Transverse colon (tissue), 4 donors: ENCODE results near the gene SPTB. TPM values are rescaled to one million over a fixed set of nuclear protein-coding genes. Genes with fewer than 3 reads are reported as not detected.

Source experiments
- DNase-seq: peaks from one replicate; pipeline ENCODE4 v3.0.0-alpha.2; 2019
- H3K27ac ChIP-seq, 4 donors: fragments of 200-600 bp; sonication (generic); 2 replicates each; pipeline ENCODE4 v1.5.1; 2016 to 2018; ENCODE audit warnings: inconsistent platforms in 4 of 4
- H3K27me3 ChIP-seq: fragments of 200-600 bp; sonication (generic); 2 replicates; pipeline ENCODE4 v1.5.1; 2017; ENCODE audit warnings: inconsistent platforms
- H3K36me3 ChIP-seq, 4 donors: fragments of 200-600 bp; sonication (generic); 2 replicates each; pipeline ENCODE4 v1.5.1; 2017 to 2019; ENCODE audit warnings: inconsistent platforms in 4 of 4
- H3K4me1 ChIP-seq, 4 donors: fragments of 200-600 bp; sonication (generic); 2 replicates each; pipeline ENCODE4 v1.5.1; 2017 to 2020; ENCODE audit warnings: inconsistent platforms in 4 of 4
- H3K4me3 ChIP-seq, 4 donors: fragments of 200-600 bp; sonication (generic); 1 replicate in 1 of 4; 2 replicates in 3 of 4; pipeline versions ENCODE4 v1.5.1 to v1.6.1; 2017 to 2019; ENCODE audit warnings: inconsistent platforms in 4 of 4
- H3K9me3 ChIP-seq, 2 donors: fragments of 200-600 bp; sonication (generic); 2 replicates each; pipeline ENCODE4 v1.5.1; 2017 to 2019; ENCODE audit warnings: inconsistent platforms in 2 of 2
- EP300 ChIP-seq: sonication (generic); formaldehyde crosslinking; IDR thresholded peaks from one replicate; pipeline ENCODE4 v1.6.1; 2017; ENCODE audit warnings: antibody characterized with exemption, low read depth
- POLR2A ChIP-seq: fragments of 450-650 bp; IDR thresholded peaks from one replicate; pipeline ENCODE4 v1.6.1; 2016; ENCODE audit warnings: antibody characterized with exemption, mild to moderate bottlenecking, moderate library complexity
- POLR2AphosphoS5 ChIP-seq, 3 donors: sonication (generic); formaldehyde crosslinking; IDR thresholded peaks; one replicate each; pipeline ENCODE4 v1.6.1; 2016; ENCODE audit warnings: antibody characterized with exemption in 3 of 3
- WGBS, 2 donors: methylation state at CpG; one replicate each; pipeline ENCODE4 v1.1.5; 2018; ENCODE audit warnings: low coverage in 1 of 2; 5-methylcytosine and 5-hydroxymethylcytosine counted together
- in situ Hi-C, 4 donors: fragments of 200-750 bp; cut with MboI; loops; one replicate each; pipeline versions ENCODE4 v1.15.0 to v1.15.1; 2017; ENCODE audit warnings: low sequenced_read_pairs in 3 of 4, low pct_ligation_motif_present in 1 of 4, low pct_unique_long_range_greater_than_20kb in 1 of 4
- intact Hi-C: fragments of 100-400 bp; cut with DNase I; formaldehyde crosslinking; loops from one replicate; pipeline ENCODE4 v1.15.1; 2023; ENCODE audit warnings: low total_unique reads
- total RNA-seq, 4 donors: library from RNA; depleted of rRNA; stranded (reverse); fragments of >200 nt; gene quantifications; one replicate each; pipeline ENCODE4 v1.1.0, GENCODE V29; 2016
- TF ChIP-seq, protein P1 (sequence below), 5 experiments: fragments of 200-600 bp in 3 of 5; fragments of 450-650 bp in 2 of 5; sonication (generic) in 3 of 5; IDR thresholded peaks; 1 replicate in 2 of 5; 2 replicates in 3 of 5; pipeline ENCODE4 v1.5.1; 2016 to 2017; ENCODE audit warnings: antibody characterized with exemption in 5 of 5, inconsistent platforms in 3 of 5, mild to moderate bottlenecking in 2 of 5, moderate library complexity in 1 of 5

SPTB gene
- total RNA-seq, 4 donors from 2014 or later, result 0.20 to 0.96 (median 0.58) TPM

DNA sequence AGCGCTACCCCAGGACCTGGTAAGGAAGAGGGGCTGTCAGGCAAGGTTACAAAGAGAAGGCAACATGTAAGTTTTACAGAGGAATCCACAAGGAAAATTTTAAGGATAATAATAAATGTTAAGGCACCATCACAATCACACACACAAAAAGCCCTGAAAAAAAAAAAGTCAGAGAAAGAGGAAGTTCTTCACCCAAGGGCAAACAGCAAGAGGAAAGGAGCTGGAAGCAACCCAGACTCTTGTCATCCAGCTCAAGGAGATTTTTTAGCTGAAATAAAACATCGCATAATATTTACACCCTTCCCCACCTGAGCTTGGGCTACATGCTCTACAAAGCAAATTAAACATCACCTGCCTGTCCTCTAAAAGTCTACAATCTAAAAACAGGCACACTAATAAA is 9.5 kb downstream of the SPTB start:
- 64 to 72% methylated on average over 2 of the region's 2 CpGs for WGBS, 2 donors
- H3K27ac ChIP-seq, result no peak overlapping the region
- in situ Hi-C loops (loop anchor here in 1 of 4 donors (25.0 kb wide), 1 partner anchor 508 kb away; no protein-coding TSS in a partner anchor), intact Hi-C loops (no loop called here)
- no peaks in the 10 kb centered on the region for H3K4me1 ChIP-seq
- peaks cover 10% of the 10 kb centered on the region for H3K27me3 ChIP-seq
- TF ChIP-seq POLR2AphosphoS5 (IDR thresholded peaks at IDR 0.05) (no peak), EP300 (no peak), POLR2A (no peak)
- TF ChIP-seq, protein P1, sequence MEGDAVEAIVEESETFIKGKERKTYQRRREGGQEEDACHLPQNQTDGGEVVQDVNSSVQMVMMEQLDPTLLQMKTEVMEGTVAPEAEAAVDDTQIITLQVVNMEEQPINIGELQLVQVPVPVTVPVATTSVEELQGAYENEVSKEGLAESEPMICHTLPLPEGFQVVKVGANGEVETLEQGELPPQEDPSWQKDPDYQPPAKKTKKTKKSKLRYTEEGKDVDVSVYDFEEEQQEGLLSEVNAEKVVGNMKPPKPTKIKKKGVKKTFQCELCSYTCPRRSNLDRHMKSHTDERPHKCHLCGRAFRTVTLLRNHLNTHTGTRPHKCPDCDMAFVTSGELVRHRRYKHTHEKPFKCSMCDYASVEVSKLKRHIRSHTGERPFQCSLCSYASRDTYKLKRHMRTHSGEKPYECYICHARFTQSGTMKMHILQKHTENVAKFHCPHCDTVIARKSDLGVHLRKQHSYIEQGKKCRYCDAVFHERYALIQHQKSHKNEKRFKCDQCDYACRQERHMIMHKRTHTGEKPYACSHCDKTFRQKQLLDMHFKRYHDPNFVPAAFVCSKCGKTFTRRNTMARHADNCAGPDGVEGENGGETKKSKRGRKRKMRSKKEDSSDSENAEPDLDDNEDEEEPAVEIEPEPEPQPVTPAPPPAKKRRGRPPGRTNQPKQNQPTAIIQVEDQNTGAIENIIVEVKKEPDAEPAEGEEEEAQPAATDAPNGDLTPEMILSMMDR (IDR thresholded peaks at IDR 0.05), result no peak
- no peak for DNase-seq
- no peak overlapping the region for H3K4me3 ChIP-seq
- H3K36me3 ChIP-seq, result no peaks in the 10 kb centered on the region
- no peaks in the 10 kb centered on the region for H3K9me3 ChIP-seq

DNA sequence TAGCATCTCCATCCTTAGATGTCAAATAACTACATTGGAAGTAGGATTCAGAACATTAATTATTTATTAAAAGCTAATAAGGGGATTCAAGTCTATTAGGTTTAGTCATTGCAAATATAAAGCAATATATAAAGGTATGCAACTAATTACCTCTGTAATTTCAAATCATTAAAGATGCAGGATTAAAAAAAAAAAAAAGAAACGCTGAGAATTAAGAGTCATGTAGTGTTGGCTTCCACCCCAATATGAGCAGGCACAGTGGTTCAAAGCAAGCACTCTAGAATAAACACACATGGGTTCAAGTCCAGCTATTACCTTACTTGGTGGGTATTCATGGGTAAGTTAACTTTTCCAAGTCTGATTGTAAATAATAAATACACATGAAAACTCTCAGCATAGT is 10.9 kb downstream of the SPTB start:
- Histone ChIP-seq H3K27me3 (peaks cover 10% of the 10 kb centered on the region), H3K36me3 (no peaks in the 10 kb centered on the region), H3K9me3 (no peaks in the 10 kb centered on the region), H3K4me3 (no peak overlapping the region), H3K4me1 (no peaks in the 10 kb centered on the region), H3K27ac (no peak overlapping the region)
- WGBS, 2 donors, result 44 to 67% methylated on average over 1 of the region's 1 CpG
- in situ Hi-C loops, result loop anchor here in 1 of 4 donors (25.0 kb wide), 1 partner anchor 507 kb away; no protein-coding TSS in a partner anchor
- intact Hi-C loops, result no loop called here
- TF ChIP-seq POLR2A (no peak), POLR2AphosphoS5 (IDR thresholded peaks at IDR 0.05) (no peak)
- no peak for DNase-seq

DNA sequence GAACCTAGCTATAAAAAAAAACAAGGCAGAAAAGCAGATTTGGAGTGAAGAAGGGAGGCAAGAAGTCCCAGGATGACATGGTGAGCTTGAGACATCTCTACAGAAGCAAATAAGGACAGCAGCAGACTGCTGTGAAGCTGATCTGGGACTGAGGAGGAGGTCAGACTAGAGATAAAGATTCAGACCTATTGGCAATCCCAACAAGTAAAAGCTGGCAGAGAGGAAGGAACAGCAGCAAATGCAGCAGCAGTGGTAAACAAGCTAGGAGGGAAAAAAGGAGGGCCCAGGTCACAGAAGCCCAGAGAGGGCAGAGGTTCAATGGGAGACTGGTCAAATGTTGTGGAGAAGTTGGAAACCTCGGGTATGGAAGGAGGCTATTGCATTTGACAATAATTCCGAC is 11.3 kb downstream of the SPTB start:
- Histone ChIP-seq H3K27me3 (peaks cover 10% of the 10 kb centered on the region), H3K36me3 (no peaks in the 10 kb centered on the region), H3K9me3 (no peaks in the 10 kb centered on the region), H3K4me3 (no peak overlapping the region), H3K4me1 (no peaks in the 10 kb centered on the region), H3K27ac (no peak overlapping the region)
- no peak for DNase-seq
- in situ Hi-C loops (loop anchor here in 1 of 4 donors (25.0 kb wide), 1 partner anchor 506 kb away; no protein-coding TSS in a partner anchor), intact Hi-C loops (no loop called here)
- WGBS, 2 donors, result 86 to 90% methylated on average over 2 of the region's 2 CpGs
- no peak for TF ChIP-seq POLR2AphosphoS5 (IDR thresholded peaks at IDR 0.05)
- TF ChIP-seq POLR2A, result no peak
- TF ChIP-seq EP300, result no peak
- TF ChIP-seq, protein P1 (IDR thresholded peaks at IDR 0.05), result no peak

DNA sequence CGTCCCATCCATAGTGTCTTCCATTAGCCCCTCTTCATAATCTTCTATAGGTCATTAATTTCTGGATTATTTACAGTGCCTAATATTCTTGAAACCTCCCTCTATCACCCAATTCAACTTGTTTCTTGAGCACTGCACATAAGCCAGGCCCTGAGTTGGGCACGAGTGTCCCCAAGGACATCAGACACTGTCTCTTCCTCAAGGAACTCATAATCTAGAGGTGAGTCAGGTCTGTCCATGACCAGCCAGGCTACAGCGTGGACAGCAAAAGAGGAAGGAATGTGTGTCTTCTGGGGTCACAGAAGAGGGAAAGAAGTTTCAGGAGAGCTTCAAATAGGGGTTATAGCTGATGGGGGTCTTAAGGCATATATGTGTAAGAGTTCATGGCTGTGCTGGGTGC is 12.5 kb downstream of the SPTB start:
- TF ChIP-seq POLR2A (no peak), POLR2AphosphoS5 (IDR thresholded peaks at IDR 0.05) (no peak)
- intact Hi-C loops, result no loop called here
- no peak overlapping the region for H3K4me3 ChIP-seq
- DNase-seq, result no peak
- in situ Hi-C loops, result loop anchor here in 1 of 4 donors (25.0 kb wide), 1 partner anchor 505 kb away; no protein-coding TSS in a partner anchor
- no peaks in the 10 kb centered on the region for H3K9me3 ChIP-seq
- peaks cover 10% of the 10 kb centered on the region for H3K27me3 ChIP-seq
- WGBS, 2 donors, result 79 to 83% methylated on average over 1 to 3 of the region's 3 CpGs
- H3K27ac ChIP-seq, result no peak overlapping the region
- no peaks in the 10 kb centered on the region for H3K36me3 ChIP-seq
- H3K4me1 ChIP-seq, result no peaks in the 10 kb centered on the region

DNA sequence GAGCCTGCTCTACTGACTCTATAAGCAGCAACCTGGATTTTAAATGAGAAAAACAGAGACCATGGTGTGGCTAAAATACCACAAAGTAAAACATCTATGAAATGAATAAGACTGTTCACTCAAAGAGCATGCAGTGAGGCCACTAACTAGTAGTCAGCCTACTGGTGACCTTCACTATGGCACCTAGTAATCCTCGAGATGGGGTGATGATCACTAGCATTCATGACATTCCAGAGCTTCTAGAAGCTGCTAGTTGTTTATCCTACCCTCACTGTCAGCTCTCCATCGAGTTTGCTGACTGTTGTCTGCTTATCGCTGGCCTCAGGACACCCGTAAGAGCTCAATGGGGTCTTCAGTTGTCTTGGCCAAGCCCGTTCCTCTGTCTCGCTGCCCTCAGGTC is 13.7 kb downstream of the SPTB start:
- Histone ChIP-seq H3K4me1 (no peaks in the 10 kb centered on the region), H3K4me3 (no peak overlapping the region), H3K27me3 (peaks cover 10% of the 10 kb centered on the region), H3K9me3 (no peaks in the 10 kb centered on the region), H3K36me3 (no peaks in the 10 kb centered on the region), H3K27ac (no peak overlapping the region)
- intact Hi-C loops (no loop called here), in situ Hi-C loops (loop anchor here in 1 of 4 donors (25.0 kb wide), 1 partner anchor 504 kb away; no protein-coding TSS in a partner anchor)
- DNase-seq, result no peak
- TF ChIP-seq EP300, result no peak
- TF ChIP-seq POLR2AphosphoS5 (IDR thresholded peaks at IDR 0.05), result no peak
- TF ChIP-seq, protein P1 (IDR thresholded peaks at IDR 0.05), result no peak
- TF ChIP-seq POLR2A, result no peak
- 76% methylated on average over 6 of the region's 6 CpGs; no CpG with 5 or more reads in 1 of the 2 donors for WGBS, 2 donors
